Measurements from ENCODE around the gene PIK3C3.

Gene PIK3C3

DNA sequence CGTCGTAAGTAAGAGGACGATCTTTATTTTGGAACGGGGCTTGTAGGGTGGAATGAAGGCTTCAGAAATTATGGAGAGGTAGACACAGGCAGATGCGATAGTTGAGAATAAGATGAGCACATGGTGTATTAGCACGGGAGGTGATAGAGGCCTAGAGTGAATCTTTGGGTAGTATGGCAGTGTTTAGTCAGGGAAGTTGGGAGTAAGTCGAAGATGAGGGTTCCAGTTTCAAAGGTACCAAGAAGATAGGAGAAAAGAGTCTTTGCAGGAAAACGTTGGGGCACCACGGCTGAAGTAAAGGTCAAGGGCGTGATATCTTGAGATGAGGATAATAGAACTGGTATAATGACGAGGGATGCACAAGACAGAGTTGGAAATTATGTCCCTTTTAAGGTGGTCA is 654 bp downstream of the PIK3C3 start:
- Histone ChIP-seq H3K9me2 (ENCODE audit: low read depth, low read length) (no peaks in the 10 kb centered on the region), H3K36me3 (ENCODE audit: insufficient read depth, low read length) (peaks cover 26% of the 10 kb centered on the region; the same call in 1 of the 2 replicates), H4K20me1 (ENCODE audit: insufficient read depth, low read length) (no peaks in the 10 kb centered on the region), H3F3A (ENCODE audit: insufficient read depth, low read length) (no peaks in the 10 kb centered on the region), H3K4me3 (ENCODE audit: low read depth, low read length, poor library complexity, severe bottlenecking) (peak overlapping the region; percentile 89), H2AFZ (ENCODE audit: low read length) (no peak overlapping the region), H3K79me2 (ENCODE audit: insufficient read depth, low read length) (peaks cover 17% of the 10 kb centered on the region), H3K9me3 (ENCODE audit: low read length) (no peaks in the 10 kb centered on the region), H3K9ac (ENCODE audit: low read length) (peak overlapping the region; percentile 74), H3K27me3 (ENCODE audit: insufficient read depth, low read length) (no peaks in the 10 kb centered on the region), H3K4me1 (ENCODE audit: insufficient read depth, low read length, severe bottlenecking) (peaks cover 21% of the 10 kb centered on the region), H3K27ac (ENCODE audit: low read depth, low read length, poor library complexity, severe bottlenecking) (no peak overlapping the region), H3K4me2 (ENCODE audit: low read length) (peak overlapping the region; percentile 79)
- TF ChIP-seq, protein P1, sequence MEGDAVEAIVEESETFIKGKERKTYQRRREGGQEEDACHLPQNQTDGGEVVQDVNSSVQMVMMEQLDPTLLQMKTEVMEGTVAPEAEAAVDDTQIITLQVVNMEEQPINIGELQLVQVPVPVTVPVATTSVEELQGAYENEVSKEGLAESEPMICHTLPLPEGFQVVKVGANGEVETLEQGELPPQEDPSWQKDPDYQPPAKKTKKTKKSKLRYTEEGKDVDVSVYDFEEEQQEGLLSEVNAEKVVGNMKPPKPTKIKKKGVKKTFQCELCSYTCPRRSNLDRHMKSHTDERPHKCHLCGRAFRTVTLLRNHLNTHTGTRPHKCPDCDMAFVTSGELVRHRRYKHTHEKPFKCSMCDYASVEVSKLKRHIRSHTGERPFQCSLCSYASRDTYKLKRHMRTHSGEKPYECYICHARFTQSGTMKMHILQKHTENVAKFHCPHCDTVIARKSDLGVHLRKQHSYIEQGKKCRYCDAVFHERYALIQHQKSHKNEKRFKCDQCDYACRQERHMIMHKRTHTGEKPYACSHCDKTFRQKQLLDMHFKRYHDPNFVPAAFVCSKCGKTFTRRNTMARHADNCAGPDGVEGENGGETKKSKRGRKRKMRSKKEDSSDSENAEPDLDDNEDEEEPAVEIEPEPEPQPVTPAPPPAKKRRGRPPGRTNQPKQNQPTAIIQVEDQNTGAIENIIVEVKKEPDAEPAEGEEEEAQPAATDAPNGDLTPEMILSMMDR (IDR thresholded peaks at IDR 0.05; ENCODE audit: low read length), result no peak
- no peak for TF ChIP-seq EZH2 (IDR thresholded peaks at IDR 0.05; ENCODE audit: borderline replicate concordance, low read length)

DNA sequence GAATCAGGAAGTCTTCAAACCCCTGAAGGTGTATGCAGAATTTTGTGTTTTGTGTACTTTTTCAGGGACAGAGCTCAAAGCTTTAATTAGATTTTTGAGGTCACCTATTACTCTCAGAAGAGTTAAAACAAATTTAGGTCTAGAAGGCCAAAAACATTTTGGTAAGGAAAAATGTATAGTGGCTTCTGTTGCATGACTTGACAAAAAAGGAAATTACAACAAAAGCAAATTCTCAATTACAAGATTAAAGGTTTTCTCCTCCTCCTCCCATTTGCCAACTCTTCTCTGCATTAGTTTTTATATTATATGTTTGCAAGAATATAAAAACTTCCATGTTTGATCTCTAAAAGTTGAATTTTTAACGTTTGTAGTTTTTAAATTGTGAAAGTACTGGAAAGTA is 4.0 kb downstream of the PIK3C3 start:
- H3K9me2 ChIP-seq (ENCODE audit: low read depth, low read length), result no peaks in the 10 kb centered on the region
- H3K4me2 ChIP-seq (ENCODE audit: low read length), result no peak overlapping the region

DNA sequence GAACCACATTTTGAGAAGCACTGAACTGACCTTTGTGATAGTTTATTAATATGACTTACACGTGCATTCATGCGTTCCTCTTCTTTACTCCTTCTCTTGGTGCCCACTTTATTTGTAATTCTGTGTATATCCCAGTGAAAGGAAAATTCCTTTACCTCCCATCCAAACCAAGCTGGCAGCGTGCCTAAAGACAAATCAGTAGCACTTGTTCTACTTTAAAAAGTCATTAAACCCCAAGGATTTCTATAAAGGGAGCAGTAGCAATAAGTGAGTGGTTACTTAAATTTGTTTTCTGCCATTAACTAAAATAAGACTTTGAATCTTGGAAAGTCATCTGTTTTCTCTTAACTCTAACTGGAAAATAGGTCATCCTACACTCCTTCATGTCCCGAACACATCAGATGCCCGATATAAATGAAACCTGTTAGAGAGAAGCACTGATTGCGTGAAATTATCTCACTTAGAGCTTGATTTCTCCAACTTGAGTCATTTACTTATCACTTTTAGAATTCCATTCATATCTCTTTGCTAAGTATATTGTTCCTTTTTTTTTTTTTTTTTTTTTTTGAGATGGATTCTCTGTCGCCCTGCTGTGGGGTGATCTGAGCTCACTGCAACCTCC is 10.7 kb downstream of the PIK3C3 start:
- no peaks in the 10 kb centered on the region for H3K9me3 ChIP-seq (ENCODE audit: low read length)
- H3K36me3 ChIP-seq (ENCODE audit: insufficient read depth, low read length), result peaks cover 57% of the 10 kb centered on the region
- H3F3A ChIP-seq (ENCODE audit: insufficient read depth, low read length), result no peaks in the 10 kb centered on the region
- TF ChIP-seq, protein P1 (IDR thresholded peaks at IDR 0.05; ENCODE audit: low read length), result no peak
- no peak for TF ChIP-seq EZH2 (IDR thresholded peaks at IDR 0.05; ENCODE audit: borderline replicate concordance, low read length)
- no peak overlapping the region for H3K9ac ChIP-seq (ENCODE audit: low read length)
- H3K9me2 ChIP-seq (ENCODE audit: low read depth, low read length), result no peaks in the 10 kb centered on the region
- no peak overlapping the region for H2AFZ ChIP-seq (ENCODE audit: low read length)
- no peaks in the 10 kb centered on the region for H4K20me1 ChIP-seq (ENCODE audit: insufficient read depth, low read length)
- H3K4me3 ChIP-seq (ENCODE audit: low read depth, low read length, poor library complexity, severe bottlenecking), result no peak overlapping the region
- peaks cover 18% of the 10 kb centered on the region for H3K79me2 ChIP-seq (ENCODE audit: insufficient read depth, low read length)
- H3K27me3 ChIP-seq (ENCODE audit: insufficient read depth, low read length), result no peaks in the 10 kb centered on the region
- no peak overlapping the region for H3K27ac ChIP-seq (ENCODE audit: low read depth, low read length, poor library complexity, severe bottlenecking)
- H3K4me2 ChIP-seq (ENCODE audit: low read length), result no peak overlapping the region
- H3K4me1 ChIP-seq (ENCODE audit: insufficient read depth, low read length, severe bottlenecking), result no peaks in the 10 kb centered on the region

More for the DNA sequence above, 4.0 kb downstream of the PIK3C3 start:
- Histone ChIP-seq H3K36me3 (ENCODE audit: insufficient read depth, low read length) (peaks cover 46% of the 10 kb centered on the region), H4K20me1 (ENCODE audit: insufficient read depth, low read length) (no peaks in the 10 kb centered on the region), H3K4me3 (ENCODE audit: low read depth, low read length, poor library complexity, severe bottlenecking) (no peak overlapping the region), H3F3A (ENCODE audit: insufficient read depth, low read length) (no peaks in the 10 kb centered on the region), H3K27me3 (ENCODE audit: insufficient read depth, low read length) (no peaks in the 10 kb centered on the region), H3K4me1 (ENCODE audit: insufficient read depth, low read length, severe bottlenecking) (peaks cover 21% of the 10 kb centered on the region), H3K9ac (ENCODE audit: low read length) (no peak overlapping the region), H3K9me3 (ENCODE audit: low read length) (no peaks in the 10 kb centered on the region), H3K27ac (ENCODE audit: low read depth, low read length, poor library complexity, severe bottlenecking) (no peak overlapping the region), H2AFZ (ENCODE audit: low read length) (no peak overlapping the region), H3K79me2 (ENCODE audit: insufficient read depth, low read length) (peaks cover 31% of the 10 kb centered on the region)
- TF ChIP-seq, protein P1 (IDR thresholded peaks at IDR 0.05; ENCODE audit: low read length), result no peak
- no peak for TF ChIP-seq EZH2 (IDR thresholded peaks at IDR 0.05; ENCODE audit: borderline replicate concordance, low read length)
